Measurements from ENCODE around the gene KLHL14. TPM values are rescaled to one million over a fixed set of nuclear protein-coding genes. Genes with fewer than 3 reads are reported as not detected.

Gene KLHL14
- total RNA-seq, 1 donor from 2014 or later: 1.3 TPM

DNA sequence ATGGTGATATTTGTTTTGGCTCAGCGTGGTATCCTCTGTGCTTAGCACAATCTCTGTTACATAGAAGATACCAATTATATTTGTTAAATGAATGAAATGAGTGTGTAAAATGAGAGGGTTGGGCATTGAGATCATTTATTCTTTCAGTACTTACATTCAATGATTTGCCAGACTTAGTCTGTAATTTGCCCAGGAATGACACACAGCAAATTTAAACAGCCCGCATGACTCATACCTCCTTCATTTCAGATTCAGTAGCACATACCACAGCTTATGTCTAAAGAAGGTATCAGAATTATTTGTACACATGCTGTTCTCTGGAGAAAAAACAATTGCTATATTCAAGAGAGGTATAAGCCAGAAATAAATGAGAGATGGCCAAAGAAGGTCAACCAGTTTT is 37.0 kb downstream of the KLHL14 start:
- H3K36me3 Mint-ChIP-seq (ENCODE audit: low read depth, unreplicated experiment): no peaks in the 10 kb centered on the region
- peaks cover 3% of the 10 kb centered on the region for H3K27me3 Mint-ChIP-seq (ENCODE audit: unreplicated experiment)
- DNase-seq (ENCODE audit: low spot score): no peak
- H3K27ac Mint-ChIP-seq (ENCODE audit: unreplicated experiment): no peak overlapping the region
- no peaks in the 10 kb centered on the region for H3K9me3 Mint-ChIP-seq (ENCODE audit: unreplicated experiment)
- no peak overlapping the region for H3K4me3 Mint-ChIP-seq (ENCODE audit: unreplicated experiment)
- TF ChIP-seq, protein P1, sequence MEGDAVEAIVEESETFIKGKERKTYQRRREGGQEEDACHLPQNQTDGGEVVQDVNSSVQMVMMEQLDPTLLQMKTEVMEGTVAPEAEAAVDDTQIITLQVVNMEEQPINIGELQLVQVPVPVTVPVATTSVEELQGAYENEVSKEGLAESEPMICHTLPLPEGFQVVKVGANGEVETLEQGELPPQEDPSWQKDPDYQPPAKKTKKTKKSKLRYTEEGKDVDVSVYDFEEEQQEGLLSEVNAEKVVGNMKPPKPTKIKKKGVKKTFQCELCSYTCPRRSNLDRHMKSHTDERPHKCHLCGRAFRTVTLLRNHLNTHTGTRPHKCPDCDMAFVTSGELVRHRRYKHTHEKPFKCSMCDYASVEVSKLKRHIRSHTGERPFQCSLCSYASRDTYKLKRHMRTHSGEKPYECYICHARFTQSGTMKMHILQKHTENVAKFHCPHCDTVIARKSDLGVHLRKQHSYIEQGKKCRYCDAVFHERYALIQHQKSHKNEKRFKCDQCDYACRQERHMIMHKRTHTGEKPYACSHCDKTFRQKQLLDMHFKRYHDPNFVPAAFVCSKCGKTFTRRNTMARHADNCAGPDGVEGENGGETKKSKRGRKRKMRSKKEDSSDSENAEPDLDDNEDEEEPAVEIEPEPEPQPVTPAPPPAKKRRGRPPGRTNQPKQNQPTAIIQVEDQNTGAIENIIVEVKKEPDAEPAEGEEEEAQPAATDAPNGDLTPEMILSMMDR (IDR thresholded peaks at IDR 0.05; ENCODE audit: unreplicated experiment): no peak
- peaks cover 8% of the 10 kb centered on the region for H3K4me1 Mint-ChIP-seq (ENCODE audit: unreplicated experiment)

DNA sequence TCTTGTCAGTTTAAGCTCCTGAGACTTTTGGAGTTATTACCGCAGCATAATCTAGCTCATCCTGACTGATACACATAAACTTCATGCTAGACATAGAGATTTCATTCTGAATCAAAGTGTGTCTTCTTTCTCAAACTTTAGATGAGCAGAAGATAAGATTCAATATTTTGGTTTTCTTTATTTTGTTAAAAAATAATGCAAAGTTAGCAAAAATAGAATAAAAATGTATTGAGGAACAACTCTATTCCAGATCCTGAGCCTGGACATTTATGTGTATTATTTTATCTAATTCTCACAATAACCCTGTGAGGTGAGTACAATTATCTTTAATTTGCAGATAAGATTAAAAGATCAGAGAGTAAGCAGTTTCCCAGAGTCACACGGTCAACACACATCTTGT is 38.4 kb downstream of the KLHL14 start:
- DNase-seq (ENCODE audit: low spot score): no peak
- H3K4me1 Mint-ChIP-seq (ENCODE audit: unreplicated experiment): peaks cover 8% of the 10 kb centered on the region
- no peak overlapping the region for H3K4me3 Mint-ChIP-seq (ENCODE audit: unreplicated experiment)
- H3K9me3 Mint-ChIP-seq (ENCODE audit: unreplicated experiment): no peaks in the 10 kb centered on the region
- H3K36me3 Mint-ChIP-seq (ENCODE audit: low read depth, unreplicated experiment): no peaks in the 10 kb centered on the region
- H3K27me3 Mint-ChIP-seq (ENCODE audit: unreplicated experiment): peaks cover 3% of the 10 kb centered on the region
- no peak overlapping the region for H3K27ac Mint-ChIP-seq (ENCODE audit: unreplicated experiment)
- TF ChIP-seq, protein P1 (IDR thresholded peaks at IDR 0.05; ENCODE audit: unreplicated experiment): no peak

DNA sequence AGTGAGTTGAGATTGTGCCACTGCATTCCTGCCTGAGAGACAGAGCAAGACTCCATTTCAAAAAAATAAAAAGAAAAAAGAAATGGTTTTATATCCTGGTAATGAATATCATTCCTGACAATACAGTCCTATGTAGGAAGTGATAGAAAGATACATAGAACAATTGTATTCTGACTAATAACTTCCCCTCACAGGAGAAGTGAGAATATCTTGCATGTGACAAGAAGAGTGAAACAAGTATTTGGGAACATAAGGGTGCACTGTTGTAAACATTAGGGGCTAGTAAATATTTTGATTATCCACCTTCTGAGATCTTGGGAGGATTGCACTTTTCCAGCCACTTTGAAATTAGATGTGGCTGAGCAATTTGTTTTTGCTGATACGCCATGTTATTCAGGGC is 40.7 kb downstream of the KLHL14 start:
- H3K27me3 Mint-ChIP-seq (ENCODE audit: unreplicated experiment): peaks cover 8% of the 10 kb centered on the region
- H3K4me3 Mint-ChIP-seq (ENCODE audit: unreplicated experiment): no peak overlapping the region

DNA sequence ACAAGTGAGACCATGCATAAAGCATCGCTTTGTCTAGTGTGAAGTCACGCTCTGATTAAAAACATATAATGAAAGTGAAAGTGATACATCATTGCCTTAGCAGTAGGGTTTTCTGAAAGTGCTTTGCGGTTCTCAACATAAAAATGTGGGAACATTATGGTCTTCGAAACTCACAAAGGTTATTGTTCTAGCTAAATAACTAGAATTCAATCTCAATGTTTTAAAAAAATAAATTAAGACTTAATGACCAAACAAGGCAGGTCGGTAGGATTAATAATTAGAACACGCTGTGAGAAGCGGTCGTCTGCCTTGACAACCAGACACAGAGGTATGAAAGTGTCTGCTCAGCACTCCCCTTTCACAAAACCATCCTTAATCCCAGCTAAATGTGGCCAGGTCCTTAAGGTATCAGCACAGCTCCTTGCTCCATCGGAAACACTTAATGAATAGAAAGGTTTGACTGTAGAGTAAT is 42.2 kb downstream of the KLHL14 start:
- Mint-ChIP-seq H3K27ac (ENCODE audit: unreplicated experiment) (no peak overlapping the region), H3K4me3 (ENCODE audit: unreplicated experiment) (no peak overlapping the region), H3K27me3 (ENCODE audit: unreplicated experiment) (peaks cover 8% of the 10 kb centered on the region), H3K36me3 (ENCODE audit: low read depth, unreplicated experiment) (no peaks in the 10 kb centered on the region), H3K4me1 (ENCODE audit: unreplicated experiment) (peaks cover 18% of the 10 kb centered on the region), H3K9me3 (ENCODE audit: unreplicated experiment) (no peaks in the 10 kb centered on the region)
- TF ChIP-seq, protein P1 (IDR thresholded peaks at IDR 0.05; ENCODE audit: unreplicated experiment): no peak
- DNase-seq (ENCODE audit: low spot score): no peak

More for the DNA sequence above, 40.7 kb downstream of the KLHL14 start:
- DNase-seq (ENCODE audit: low spot score): no peak
- Mint-ChIP-seq H3K9me3 (ENCODE audit: unreplicated experiment) (no peaks in the 10 kb centered on the region), H3K4me1 (ENCODE audit: unreplicated experiment) (peaks cover 16% of the 10 kb centered on the region), H3K36me3 (ENCODE audit: low read depth, unreplicated experiment) (no peaks in the 10 kb centered on the region), H3K27ac (ENCODE audit: unreplicated experiment) (no peak overlapping the region)
- TF ChIP-seq, protein P1 (IDR thresholded peaks at IDR 0.05; ENCODE audit: unreplicated experiment): no peak

DNA sequence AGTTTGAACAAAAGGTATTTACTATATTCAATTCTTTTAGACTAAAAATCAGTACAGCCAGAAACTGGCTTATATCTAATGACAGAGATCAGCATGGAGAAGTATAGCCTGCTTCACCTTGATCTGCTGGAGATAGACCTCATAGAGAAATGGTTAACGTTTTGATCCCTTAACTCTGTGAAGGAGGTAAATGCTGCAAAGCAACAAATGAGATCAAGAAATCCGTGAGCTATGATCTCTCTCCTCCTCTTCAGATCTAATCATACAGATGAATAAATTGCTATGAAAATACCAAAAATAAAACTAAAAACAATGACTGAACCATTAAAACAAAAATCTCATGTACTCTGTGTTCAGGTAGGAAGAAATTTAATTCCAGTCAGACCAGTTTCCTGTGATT is 42.8 kb downstream of the KLHL14 start:
- TF ChIP-seq, protein P1 (IDR thresholded peaks at IDR 0.05; ENCODE audit: unreplicated experiment): no peak
- DNase-seq (ENCODE audit: low spot score): no peak
- Mint-ChIP-seq H3K27me3 (ENCODE audit: unreplicated experiment) (peaks cover 8% of the 10 kb centered on the region), H3K36me3 (ENCODE audit: low read depth, unreplicated experiment) (no peaks in the 10 kb centered on the region), H3K27ac (ENCODE audit: unreplicated experiment) (no peak overlapping the region), H3K4me1 (ENCODE audit: unreplicated experiment) (peaks cover 18% of the 10 kb centered on the region), H3K4me3 (ENCODE audit: unreplicated experiment) (no peak overlapping the region), H3K9me3 (ENCODE audit: unreplicated experiment) (no peaks in the 10 kb centered on the region)
